GF-D8 (cell line): ENCODE results near the gene PTGDR2.

ENCODE experiments used
- DNase-seq: peaks from one replicate; lab custom pipeline; 2025; lab: John Stamatoyannopoulos, UW

PTGDR2 gene

DNA sequence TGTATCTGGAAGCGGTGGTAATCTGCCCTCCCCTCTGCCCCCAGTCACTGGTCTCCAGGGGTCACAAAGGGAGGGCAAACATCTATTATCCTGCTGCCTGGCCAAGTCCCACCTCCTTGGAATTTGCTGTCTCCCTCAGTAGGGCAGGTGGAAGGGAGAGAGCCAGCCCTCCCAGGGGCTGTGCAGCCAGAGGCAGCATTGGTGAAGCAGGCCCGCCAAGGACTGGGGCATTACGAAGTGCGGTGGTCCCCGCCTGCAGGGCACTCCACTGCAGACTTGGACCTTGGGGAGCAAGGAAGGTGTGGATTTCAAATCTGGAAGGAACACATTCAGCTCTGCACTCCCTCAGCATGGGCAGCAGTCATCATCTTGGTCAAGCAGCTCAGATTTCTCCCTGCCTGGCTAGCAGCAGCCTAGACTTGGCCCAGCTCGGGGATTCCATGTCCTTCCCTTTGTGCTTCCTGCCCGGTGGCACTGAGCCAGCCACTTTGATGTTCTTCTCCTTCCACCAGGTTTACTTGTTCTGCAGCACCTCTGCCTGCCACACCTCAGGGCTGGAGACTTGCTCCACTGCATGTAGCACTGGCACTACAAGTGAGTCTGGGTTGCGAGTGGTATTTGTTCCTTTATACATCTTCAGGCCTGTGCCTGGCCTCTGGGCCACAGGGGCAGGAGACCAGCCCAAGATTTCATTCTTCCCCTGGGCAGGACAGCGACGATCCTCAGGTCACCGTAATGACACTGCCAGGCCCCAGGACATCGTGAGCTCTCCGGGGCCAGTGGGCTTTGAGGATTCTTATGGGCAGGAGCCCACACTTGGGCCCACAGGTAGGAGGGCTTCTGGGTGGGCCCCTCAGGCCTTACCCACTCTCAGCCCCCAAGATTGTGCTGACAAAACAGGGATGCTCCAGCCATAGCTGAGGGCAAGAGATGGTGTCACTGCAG, 18.9 kb upstream of the PTGDR2 start:
- no peak for DNase-seq

DNA sequence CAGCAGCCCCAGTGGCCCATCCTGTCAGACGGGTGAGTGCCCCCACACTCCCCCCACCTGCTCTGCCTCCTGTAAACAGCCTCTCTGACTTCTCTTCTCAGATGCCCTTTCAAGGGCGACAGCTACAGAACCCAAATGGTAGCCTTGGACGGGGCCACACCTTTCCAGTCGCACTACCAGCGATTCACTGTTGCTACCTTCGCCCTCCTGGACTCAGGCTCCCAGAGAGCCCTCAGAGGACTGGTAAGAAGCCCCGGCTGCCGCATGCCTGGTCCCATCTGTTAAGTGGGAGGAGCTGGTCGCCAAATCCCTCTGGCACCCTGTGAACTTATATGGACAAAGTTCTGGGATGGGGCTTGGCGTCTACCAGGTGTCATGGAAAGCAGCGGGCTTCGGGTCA, 17.8 kb upstream of the PTGDR2 start:
- DNase-seq, result no peak

DNA sequence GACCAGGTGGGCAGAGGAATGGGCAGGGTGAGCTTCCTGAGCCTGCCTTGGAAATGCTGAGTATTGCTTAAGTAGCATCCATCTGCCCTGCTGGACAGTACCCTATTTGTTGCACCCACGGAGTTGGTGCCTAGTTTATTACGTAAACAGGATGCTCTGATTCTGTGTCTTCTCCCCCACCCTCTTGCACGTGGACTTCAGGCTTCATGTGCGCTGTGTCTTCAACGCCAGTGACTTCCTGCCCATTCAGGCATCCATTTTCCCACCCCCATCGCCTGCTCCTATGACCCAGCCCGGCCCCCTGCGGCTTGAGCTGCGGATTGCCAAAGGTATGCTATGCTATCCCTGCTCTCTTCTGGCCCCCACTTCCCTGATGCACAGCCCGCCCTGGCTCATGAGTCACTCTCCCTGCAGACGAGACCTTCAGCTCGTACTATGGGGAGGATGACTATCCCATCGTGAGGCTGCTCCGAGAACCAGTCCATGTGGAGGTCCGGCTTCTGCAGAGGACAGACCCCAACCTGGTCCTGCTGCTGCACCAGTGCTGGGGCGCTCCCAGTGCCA, 17.3 kb upstream of the PTGDR2 start:
- no peak for DNase-seq

DNA sequence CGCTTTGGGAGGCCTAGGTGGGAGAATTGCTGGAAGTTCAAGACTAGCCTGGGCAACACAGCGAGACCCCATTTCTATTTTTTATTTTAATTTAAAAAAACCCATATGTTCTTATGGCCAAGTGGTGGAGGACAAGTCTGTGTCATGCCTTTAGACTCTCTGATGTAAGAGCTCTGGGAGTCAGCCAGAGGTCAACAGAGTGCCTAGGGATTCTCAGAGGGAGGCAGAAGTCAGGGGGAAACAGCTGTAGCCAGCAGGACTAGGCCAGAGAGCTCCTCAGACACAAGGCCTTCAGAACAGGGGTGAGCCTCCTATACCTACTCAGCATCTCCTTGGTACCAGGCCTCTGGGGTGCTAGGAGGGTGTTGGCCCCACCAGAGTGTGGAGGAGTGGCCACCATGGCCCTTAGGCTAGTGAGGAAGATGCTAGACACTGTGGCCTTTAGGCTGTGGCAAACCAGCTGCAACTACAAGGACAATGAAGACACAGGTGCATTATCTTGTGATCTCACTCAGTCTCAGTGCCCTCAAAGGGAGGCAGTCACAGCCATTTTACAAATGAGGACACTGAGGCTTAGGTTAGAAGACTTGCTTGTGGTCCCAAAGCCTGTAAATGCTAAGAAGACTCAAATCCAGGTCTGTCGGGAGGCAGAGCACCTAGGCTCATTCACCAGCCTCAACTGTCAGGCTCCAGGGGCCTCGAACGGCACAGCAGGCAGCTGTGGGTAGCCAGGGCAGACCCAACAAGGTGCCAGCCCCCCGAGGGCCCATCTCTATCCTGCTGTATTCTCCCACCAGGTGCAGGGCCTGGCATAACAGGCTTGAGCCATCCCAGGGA, 16.6 kb upstream of the PTGDR2 start:
- DNase-seq, result peak; percentile 40

DNA sequence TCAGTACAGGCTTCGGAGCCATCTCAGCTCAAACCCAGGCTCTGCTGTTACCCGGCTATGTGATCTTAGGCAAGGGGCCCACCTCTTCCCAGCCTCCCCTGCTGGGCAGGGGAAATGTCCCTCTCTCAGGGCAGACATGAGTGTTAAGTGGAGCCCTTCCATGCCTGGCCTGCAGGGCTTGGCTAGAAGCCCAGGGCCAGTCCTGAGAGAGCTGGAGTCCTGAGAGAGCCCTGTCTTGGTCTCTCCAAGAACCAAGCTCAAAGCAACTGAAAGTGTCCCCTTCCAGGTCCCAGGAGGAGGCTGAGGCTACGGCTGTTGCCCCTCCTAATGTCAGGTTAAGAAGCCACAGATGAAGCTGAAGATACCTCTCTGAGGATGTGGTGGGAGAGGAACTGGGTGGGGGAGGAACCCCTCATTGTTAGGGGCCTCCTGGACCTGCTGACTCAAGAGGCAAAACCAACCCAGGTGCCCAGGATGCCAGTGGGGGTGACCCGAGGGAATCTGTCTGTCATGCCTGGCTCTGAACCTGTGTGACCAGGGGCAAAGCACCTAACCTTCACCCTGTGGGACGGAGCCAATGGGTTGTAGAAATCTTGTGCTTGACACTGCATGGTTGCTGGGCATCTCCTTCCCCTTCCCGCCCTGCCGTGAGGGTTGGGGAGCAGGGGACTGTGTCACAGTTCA, 15.8 kb upstream of the PTGDR2 start:
- no peak for DNase-seq

DNA sequence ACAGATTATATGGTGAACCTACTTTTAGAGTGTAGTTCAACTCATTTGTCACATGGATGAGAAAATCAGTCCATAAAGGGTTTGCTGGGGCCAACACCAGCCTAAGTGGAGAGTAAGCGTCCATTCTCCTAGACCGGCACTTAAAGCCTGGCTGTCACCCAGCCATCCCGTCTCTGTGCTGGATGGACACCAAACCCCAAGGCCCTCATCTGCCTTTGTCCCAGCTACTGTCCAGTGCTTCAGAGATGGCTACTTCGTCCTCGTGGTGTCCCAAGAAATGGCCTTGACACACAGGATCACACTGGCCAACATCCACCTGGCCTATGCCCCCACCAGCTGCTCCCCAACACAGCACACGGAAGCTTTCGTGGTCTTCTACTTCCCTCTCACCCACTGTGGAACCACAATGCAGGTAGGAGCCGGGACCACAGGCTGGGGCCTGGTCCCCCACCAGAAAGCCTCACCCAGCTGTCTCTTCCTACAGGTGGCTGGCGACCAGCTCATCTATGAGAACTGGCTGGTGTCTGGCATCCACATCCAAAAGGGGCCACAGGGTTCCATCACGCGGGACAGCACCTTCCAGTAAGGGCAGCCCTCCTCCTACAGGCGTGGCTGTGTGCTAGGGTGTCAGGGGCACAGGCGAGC, 15.1 kb upstream of the PTGDR2 start:
- DNase-seq, result no peak

DNA sequence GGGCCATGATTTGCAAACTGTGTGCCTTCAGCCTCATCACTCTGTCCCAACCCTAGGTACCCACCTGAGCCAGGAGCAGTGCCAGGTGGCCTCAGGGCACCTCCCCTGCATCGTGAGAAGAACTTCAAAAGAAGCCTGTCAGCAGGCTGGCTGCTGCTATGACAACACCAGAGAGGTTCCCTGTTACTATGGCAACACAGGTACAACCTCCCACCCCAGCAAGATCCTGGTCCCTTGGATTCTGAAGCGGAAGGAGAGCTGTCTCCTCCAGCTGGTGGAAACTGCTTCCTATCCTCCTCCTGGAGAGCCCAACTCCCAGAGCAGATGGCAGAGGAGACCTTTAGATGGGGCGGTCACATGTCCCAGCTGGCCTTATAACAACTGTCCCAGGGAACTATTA, 14.5 kb upstream of the PTGDR2 start:
- DNase-seq, result no peak

DNA sequence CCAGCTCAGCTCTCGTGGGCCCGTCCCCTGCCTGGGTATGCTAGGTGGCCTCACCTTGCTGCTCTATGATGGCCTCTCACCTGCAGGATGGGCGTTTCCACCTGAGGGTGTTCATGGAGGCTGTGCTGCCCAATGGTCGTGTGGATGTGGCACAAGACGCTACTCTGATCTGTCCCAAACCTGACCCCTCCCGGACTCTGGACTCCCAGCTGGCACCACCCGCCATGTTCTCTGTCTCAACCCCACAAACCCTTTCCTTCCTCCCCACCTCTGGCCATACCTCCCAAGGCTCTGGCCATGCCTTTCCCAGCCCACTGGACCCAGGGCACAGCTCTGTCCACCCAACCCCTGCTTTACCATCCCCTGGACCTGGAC, 13.7 kb upstream of the PTGDR2 start:
- no peak for DNase-seq

DNA sequence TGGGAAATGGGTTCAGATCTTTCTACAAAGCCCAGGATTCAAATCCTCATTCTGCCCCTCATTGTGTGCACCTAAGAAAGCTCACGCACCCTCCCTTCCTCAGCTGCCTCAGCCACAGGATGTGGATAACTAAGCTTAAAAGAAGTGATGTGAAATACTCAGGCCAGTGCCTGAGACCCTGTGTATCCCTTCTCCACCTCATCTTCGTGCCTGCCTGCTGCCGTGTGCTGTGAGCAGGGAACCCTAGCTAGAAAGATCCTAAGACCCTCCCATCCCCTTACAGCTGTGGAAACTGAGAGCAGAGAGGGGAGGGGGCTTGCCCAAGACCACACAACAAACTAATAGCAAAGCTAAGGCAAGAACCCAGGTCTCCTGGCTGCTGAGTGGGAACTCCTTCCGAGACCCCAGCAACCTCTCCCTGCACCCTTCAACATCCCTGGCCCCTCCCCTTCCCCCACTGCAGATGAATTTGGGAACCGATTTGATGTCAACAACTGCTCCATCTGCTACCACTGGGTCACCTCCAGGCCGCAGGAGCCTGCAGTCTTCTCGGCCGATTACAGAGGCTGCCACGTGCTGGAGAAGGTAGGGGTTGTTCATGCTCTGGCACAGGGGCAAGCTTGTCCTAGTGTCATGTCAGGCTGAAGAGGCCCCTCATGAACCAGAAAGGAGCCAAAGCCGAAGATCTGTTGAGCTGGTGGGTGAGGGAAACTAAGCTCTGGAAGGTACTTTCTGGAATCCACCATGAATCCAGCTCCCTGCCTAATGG, 13.1 kb upstream of the PTGDR2 start:
- no peak for DNase-seq

DNA sequence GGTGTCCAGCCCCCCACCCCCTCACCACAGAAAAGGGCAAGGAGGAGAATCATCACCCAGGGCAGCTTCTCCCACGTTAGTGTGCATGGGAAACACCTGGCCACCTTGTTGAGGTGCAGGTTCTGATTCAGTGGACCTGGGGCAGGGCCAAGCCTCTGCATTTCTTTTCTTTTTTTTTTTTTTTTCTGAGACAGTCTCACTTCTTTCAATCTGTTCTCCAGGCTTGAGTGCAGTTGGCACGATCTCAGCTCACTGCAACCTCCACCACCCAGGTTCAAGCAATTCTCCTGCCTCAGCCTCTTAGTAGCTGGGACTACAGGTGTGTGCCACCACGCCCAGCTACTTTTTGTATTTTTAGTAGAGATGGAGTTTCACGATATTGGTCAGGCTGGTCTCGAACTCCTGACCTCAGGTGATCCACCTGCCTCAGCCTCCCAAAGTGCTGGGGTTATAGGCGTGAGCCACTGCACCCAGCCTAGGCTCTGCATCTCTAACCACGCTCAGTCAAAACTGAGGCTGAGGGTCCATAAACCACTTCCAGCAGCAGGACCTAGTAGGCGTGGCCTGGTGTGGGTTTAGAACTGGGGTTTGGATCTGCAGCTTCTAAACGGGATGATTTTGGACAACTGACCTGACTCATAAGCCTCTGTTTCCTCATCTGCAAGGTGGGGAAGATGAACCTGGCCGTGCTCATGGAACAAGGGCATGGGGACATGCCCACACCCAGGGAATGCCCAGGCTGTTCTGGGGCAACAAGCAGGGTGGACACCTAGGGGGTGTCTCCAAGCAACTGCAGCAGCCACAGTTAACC, 12.3 kb upstream of the PTGDR2 start:
- DNase-seq, result no peak

DNA sequence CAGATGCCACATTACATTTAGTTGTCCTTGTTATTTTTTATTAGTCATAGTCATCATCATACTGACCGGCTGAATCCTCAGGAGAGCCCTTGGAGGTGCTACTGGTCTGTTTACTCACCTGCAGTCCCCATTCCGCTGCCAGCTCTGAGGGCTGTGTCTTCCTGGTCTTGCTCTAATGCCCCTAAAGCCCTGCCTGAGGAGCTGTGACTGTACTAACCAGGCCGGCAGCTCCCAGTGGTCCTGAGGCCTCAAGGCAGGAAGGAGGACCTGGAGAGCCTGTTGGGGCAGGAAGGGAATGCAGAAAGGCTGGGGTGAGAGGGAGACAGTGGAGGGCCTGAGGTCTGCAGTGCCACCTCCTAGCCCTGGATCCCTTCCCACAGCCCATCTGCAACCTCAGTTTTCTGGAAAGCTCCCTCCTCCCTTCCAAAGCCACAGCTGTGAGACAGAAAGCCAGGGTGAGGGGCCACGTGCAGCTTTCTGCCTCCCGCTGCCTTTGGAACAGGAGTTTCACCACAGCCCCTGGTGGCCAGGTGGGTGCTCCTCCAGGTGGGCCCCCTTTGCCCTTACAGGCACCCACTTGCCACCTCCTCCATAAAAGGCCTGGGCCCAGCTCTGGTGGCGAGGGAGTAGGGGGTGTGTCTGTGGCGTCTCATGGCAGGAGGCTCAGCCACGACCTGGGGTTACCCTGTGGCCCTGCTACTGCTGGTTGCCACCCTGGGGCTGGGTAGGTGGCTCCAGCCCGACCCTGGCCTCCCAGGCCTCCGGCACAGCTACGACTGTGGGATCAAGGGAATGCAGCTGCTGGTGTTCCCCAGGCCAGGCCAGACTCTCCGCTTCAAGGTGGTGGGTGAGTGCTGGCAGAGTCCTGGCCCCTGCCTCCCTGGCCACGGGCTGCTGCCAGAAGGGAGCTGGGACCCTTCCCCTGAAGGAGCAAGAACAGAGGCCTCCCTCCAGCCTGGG, 11.4 kb upstream of the PTGDR2 start, which contains the start of gene ZP1:
TSS of gene ZP1 (plus strand) at position 632 of the 960 bp plus-strand sequence. CDS start at position 652, 20 bp downstream.
- no peak for DNase-seq

DNA sequence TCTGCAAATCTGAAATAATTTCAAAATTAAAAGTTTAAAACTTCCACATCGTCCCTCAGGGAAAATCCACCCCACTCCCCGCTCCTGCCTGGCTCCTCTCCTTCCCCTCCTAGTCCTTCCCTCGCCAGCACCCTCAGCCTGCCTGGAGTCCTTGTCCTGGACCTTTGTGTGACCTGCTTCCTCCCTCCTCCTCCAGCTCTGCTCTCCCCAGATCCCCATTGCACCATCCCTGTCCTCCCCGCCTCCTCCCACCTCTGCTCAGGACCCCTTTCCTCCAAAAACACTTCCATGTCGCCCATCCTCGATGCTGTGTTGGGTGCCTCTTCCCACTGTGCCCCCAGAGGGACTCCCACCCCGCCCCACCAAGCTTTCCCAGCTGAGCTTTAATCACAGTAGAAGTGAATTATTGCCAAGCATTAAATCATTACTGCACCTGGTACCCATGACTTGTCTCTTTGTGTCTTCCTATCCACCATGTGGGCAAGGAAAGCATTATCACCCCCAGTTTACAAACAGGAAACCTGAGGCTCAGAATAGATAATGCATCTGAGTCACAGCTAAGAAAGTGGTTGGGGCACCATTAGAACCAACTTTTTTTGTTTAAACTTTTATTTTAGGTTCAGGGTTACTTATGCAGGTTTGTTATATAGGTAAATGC, 9.2 kb upstream of the PTGDR2 start:
- no peak for DNase-seq

DNA sequence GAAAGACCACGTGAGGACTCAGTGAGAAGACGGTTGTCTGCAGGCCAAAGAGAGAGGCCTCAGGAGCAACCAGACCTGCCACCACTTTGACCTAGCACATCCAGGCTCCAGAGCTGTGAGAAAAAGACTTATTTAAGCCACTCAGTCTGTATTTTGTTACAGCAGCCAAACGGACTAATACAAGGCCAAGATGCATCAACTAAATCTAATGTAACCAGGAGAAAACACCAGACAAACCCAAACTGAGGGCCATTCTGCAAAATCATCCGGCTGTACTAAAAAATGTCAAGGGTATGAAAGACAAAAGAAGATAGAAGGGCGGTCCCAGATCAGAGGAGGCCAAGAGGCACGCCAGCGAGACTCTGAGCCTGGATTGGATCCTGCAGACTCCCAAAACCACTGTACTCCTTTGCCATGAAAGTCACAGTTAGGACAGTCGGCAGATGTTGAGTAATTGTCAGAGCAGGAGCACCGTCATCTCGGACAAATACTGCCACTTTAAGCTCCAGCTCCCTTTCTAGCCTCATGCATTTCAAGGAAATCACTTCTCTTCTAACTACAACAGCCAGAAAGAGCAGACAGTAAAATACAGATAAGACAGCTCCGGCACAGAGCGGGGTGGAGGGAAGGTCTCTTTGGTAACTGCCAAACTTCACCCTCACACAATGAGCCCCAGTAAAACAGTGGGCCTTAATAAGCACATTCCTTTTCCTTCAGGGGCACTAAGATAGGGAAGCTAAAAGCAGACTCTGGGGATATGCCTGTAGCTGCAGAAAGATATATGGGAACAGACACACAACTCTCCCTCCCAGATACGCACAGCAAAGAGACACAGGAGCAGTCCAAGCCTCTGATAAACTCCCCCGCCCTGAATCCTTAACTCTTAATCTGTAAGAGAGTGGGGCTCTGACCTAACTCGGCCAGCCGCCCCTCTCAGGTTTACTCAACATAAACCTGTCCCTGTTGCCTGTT, 8.1 kb upstream of the PTGDR2 start:
- DNase-seq, result no peak

DNA sequence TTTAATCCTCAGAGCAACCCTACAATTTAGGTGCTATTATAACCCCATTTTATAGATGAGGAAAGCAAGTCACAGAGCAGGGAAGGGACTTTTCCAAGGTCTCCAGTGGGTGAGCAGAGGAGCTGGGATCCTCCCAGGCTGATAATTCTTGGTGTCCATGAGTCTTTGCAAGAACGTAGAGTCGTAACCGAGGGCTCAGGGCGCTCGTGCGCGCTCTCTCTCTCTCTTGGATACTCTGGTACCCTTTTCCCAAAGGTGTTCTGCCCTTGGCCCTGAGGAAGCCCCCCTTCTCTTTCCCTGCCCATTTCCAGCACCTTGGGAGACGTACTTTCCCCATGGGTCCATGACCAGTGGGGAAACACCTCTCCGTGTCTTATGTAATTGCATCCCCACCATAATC, 6.4 kb upstream of the PTGDR2 start:
- no peak for DNase-seq

DNA sequence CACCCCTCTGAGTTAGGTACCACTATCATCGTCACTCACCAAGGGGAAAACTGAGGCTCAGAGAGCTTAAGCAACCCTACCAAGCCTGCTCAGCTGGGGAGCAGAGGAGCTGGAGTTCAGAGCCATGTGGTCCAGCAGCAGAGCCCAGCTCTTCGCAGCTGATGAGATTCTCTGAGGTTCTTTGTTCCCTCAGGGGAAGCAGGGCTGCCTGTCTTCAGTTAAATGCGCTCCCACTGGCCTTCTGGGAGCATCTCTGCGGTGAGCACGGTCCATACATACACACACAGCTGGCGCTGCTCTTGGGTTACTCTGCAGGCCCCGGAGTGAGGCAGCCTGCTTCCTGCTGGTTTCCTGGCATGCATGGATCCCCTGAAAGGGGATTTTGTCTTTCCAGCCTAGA, 5.2 kb upstream of the PTGDR2 start:
- DNase-seq, result no peak

DNA sequence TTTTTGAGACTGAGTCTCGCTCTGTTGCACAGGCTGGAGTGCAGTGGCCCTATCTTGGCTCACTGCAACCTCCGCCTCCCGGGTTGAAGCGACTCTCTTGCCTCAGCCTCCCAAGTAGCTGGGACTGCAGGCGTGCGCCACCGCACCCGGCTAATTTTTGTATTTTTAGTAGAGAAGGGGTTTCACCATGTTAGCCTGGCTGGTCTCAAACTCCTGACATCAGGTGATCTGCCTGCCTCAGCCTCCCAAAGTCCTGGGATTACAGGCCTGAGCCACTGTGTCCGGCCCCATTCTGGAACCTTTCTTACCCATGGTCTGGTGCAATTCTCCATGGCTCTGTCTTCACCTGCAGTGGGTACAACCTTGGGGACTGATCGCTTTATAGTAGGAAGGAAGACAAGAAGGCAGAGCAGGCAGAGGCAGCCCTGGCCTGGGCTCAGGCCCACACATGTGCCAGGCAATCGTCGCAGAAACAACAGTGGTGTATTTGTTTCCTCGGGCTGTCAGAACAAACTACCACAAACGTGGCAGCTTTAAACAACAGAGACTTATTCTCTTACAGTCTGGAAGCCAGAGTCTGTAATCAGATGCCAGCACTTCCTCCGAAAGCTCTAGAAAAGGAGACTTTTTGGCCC, 4.0 kb upstream of the PTGDR2 start:
- no peak for DNase-seq
